H1 (cell line): ENCODE measurements around the gene PTPN21. TPM values are rescaled to one million over a fixed set of nuclear protein-coding genes. Genes with fewer than 3 reads are reported as not detected.

Source experiments
- CTCF ChIA-PET: fragments of 300-600 bp; sonication (Branson Sonifier 250); formaldehyde crosslinking; loops from one replicate; lab custom pipeline; 2021; ENCODE audit not compliant: partially characterized antibody; lab: Charles Lee
- POLR2A ChIA-PET: fragments of 300-600 bp; sonication (Branson Sonifier 250); formaldehyde crosslinking; loops from one replicate; lab custom pipeline; 2021; ENCODE audit warnings: inconsistent platforms; ENCODE audit not compliant: partially characterized antibody; lab: Charles Lee
- DNase-seq, 2 experiments: peaks; one replicate each; pipeline versions ENCODE4 v3.0.0 to v3.0.0-alpha.2; 2010 to 2022; ENCODE audit warnings: low spot score in 2 of 2, low read depth in 1 of 2, mixed read lengths in 1 of 2
- FAIRE-seq: peaks from 2 replicates; lab custom pipeline; 2011; peaks lifted over from hg19 to GRCh38; lab: Jason Lieb, UNC
- H2AFZ ChIP-seq: 2 replicates; pipeline ENCODE4 v1.8.1; 2012; ENCODE audit warnings: low read length, inconsistent platforms
- H2AK5ac ChIP-seq: 2 replicates; pipeline ENCODE4 v1.6.1; 2013; ENCODE audit warnings: low read depth, low read length
- H2BK120ac ChIP-seq: replicated peaks from 2 replicates; pipeline ENCODE3; 2013; ENCODE audit warnings: low read depth, low read length, inconsistent platforms
- H2BK12ac ChIP-seq: 2 replicates; pipeline ENCODE4 v1.6.1; 2013; ENCODE audit warnings: low read depth, low read length
- H2BK15ac ChIP-seq: 2 replicates; pipeline ENCODE4 v1.6.1; 2013; ENCODE audit warnings: low read length
- H2BK20ac ChIP-seq: 2 replicates; pipeline ENCODE4 v1.6.1; 2013; ENCODE audit warnings: low read length
- H2BK5ac ChIP-seq: 2 replicates; pipeline ENCODE4 v1.6.1; 2013; ENCODE audit warnings: low read depth, low read length
- H3K14ac ChIP-seq: 2 replicates; pipeline ENCODE4 v1.6.1; 2013; ENCODE audit warnings: inconsistent platforms; ENCODE audit not compliant: insufficient read length
- H3K18ac ChIP-seq: 2 replicates; pipeline ENCODE4 v1.6.1; 2013; ENCODE audit warnings: low read length; ENCODE audit errors: extremely low read depth
- H3K23ac ChIP-seq: 2 replicates; pipeline ENCODE4 v1.6.1; 2013; ENCODE audit warnings: inconsistent platforms; ENCODE audit not compliant: insufficient read length
- H3K23me2 ChIP-seq: 2 replicates; pipeline ENCODE4 v1.6.1; 2013; ENCODE audit warnings: low read depth, low read length
- H3K27ac ChIP-seq: 2 replicates; pipeline ENCODE4 v1.6.1; 2011; ENCODE audit warnings: low read depth, low read length, inconsistent platforms
- H3K27me3 ChIP-seq, 4 experiments: replicated peaks in 1 of 4; 1 replicate in 1 of 4; 2 replicates in 3 of 4; pipeline versions ENCODE4 v1.6.1 to v1.8.1; 2011 to 2013; ENCODE audit warnings: low read length in 3 of 4, mild to moderate bottlenecking in 3 of 4, inconsistent platforms in 2 of 4, mixed read lengths in 2 of 4, moderate library complexity in 1 of 4; ENCODE audit not compliant: control insufficient read depth in 3 of 4, insufficient read depth in 3 of 4; ENCODE audit errors: extremely low read depth in 1 of 4
- H3K36me3 ChIP-seq, 4 experiments: 2 replicates each; pipeline versions ENCODE4 v1.6.1 to v1.8.1; 2011 to 2013; ENCODE audit warnings: mild to moderate bottlenecking in 4 of 4, low read length in 3 of 4, moderate library complexity in 2 of 4, control low read depth in 1 of 4, inconsistent platforms in 1 of 4; ENCODE audit not compliant: insufficient read depth in 4 of 4, control insufficient read depth in 2 of 4
- H3K4ac ChIP-seq: replicated peaks from 2 replicates; pipeline ENCODE3; 2013; ENCODE audit warnings: low read length, low read depth, mixed read lengths, inconsistent platforms; ENCODE audit not compliant: insufficient read length
- H3K4me1 ChIP-seq, 4 experiments: replicated peaks in 1 of 4; 1 replicate in 1 of 4; 2 replicates in 3 of 4; pipeline versions ENCODE4 v1.6.1 to v1.8.1; 2011 to 2013; ENCODE audit warnings: low read length in 3 of 4, inconsistent platforms in 2 of 4, mixed read lengths in 1 of 4; ENCODE audit not compliant: insufficient read depth in 4 of 4, control insufficient read depth in 3 of 4
- H3K4me2 ChIP-seq, 2 experiments: 2 replicates each; pipeline versions ENCODE4 v1.6.1 to v1.8.1; 2011 to 2013; ENCODE audit warnings: low read depth in 2 of 2, low read length in 2 of 2, control low read depth in 1 of 2, inconsistent platforms in 1 of 2, mild to moderate bottlenecking in 1 of 2; ENCODE audit not compliant: insufficient read depth in 1 of 2
- H3K4me3 ChIP-seq, 4 experiments: fragments of 200-600, 300-600 bp in 1 of 4; sonication (generic), shearing (Covaris generic), sonication (Bioruptor Twin) in 1 of 4; 2 replicates each; pipeline versions ENCODE4 v1.5.1 to v1.8.1; 2011 to 2016; ENCODE audit warnings: low read length in 4 of 4, low read depth in 3 of 4, control low read depth in 2 of 4, inconsistent platforms in 2 of 4, mild to moderate bottlenecking in 2 of 4, mixed read lengths in 1 of 4, moderate library complexity in 1 of 4; ENCODE audit not compliant: insufficient read depth in 2 of 4; ENCODE audit errors: extremely low read depth in 1 of 4
- H3K56ac ChIP-seq: replicated peaks from 2 replicates; pipeline ENCODE3; 2013; ENCODE audit warnings: low read depth, mild to moderate bottlenecking, mixed read lengths, low read length, inconsistent platforms; ENCODE audit not compliant: insufficient read length
- H3K79me1 ChIP-seq: 2 replicates; pipeline ENCODE4 v1.6.1; 2013; ENCODE audit warnings: low read depth, low read length, control low read depth
- H3K79me2 ChIP-seq, 2 experiments: 2 replicates each; pipeline versions ENCODE4 v1.6.1 to v1.8.1; 2012 to 2013; ENCODE audit warnings: low read length in 2 of 2, mild to moderate bottlenecking in 2 of 2, inconsistent platforms in 1 of 2; ENCODE audit not compliant: insufficient read depth in 2 of 2, control insufficient read depth in 1 of 2
- H3K9ac ChIP-seq, 4 experiments: replicated peaks in 1 of 4; 1 replicate in 1 of 4; 2 replicates in 3 of 4; pipeline versions ENCODE4 v1.6.1 to v1.8.1; 2011 to 2013; ENCODE audit warnings: low read depth in 3 of 4, low read length in 3 of 4, control low read depth in 2 of 4, mild to moderate bottlenecking in 2 of 4, moderate library complexity in 2 of 4, inconsistent platforms in 1 of 4; ENCODE audit errors: extremely low read depth in 1 of 4
- H3K9me3 ChIP-seq, 2 experiments: 2 replicates each; pipeline versions ENCODE4 v1.6.1 to v1.8.1; 2012 to 2013; ENCODE audit warnings: mild to moderate bottlenecking in 2 of 2, moderate library complexity in 2 of 2, control low read depth in 1 of 2, inconsistent platforms in 1 of 2, low read depth in 1 of 2, low read length in 1 of 2, mixed read lengths in 1 of 2; ENCODE audit not compliant: insufficient read depth in 2 of 2
- H4K20me1 ChIP-seq, 2 experiments: replicated peaks in 1 of 2; 2 replicates each; pipeline versions ENCODE3 to v1.8.1; 2011 to 2013; ENCODE audit warnings: inconsistent platforms in 2 of 2, low read length in 2 of 2, mild to moderate bottlenecking in 1 of 2; ENCODE audit not compliant: insufficient read depth in 2 of 2, control insufficient read depth in 1 of 2
- H4K5ac ChIP-seq: 2 replicates; pipeline ENCODE4 v1.6.1; 2013; ENCODE audit warnings: low read length, low read depth, mixed read lengths, inconsistent platforms; ENCODE audit not compliant: insufficient read length
- H4K8ac ChIP-seq: 2 replicates; pipeline ENCODE4 v1.8.0; 2013; ENCODE audit warnings: mild to moderate bottlenecking, moderate library complexity, low read length, inconsistent platforms; ENCODE audit not compliant: insufficient read depth; ENCODE audit errors: extremely low read depth
- H4K91ac ChIP-seq: replicated peaks from 2 replicates; pipeline ENCODE3; 2013; ENCODE audit warnings: low read length, mixed read lengths, inconsistent platforms; ENCODE audit not compliant: insufficient read length
- BRCA1 ChIP-seq: IDR thresholded peaks from 2 replicates; pipeline ENCODE4 v1.6.1; 2012; ENCODE audit warnings: low read depth, low read length, improper control_type of control experiment
- EZH2 ChIP-seq: fragments of 200-600 bp; sonication (generic); IDR thresholded peaks from 2 replicates; pipeline ENCODE4 v1.7.1; 2012; ENCODE audit warnings: low read depth, mild to moderate bottlenecking, moderate library complexity, low read length, inconsistent platforms; ENCODE audit not compliant: severe bottlenecking
- FOSL1 ChIP-seq: IDR thresholded peaks from 2 replicates; pipeline ENCODE4 v1.6.1; 2011; ENCODE audit warnings: mild to moderate bottlenecking, low read depth, low read length, moderate library complexity; ENCODE audit not compliant: insufficient read depth
- HDAC2 ChIP-seq, 2 experiments: fragments of 300-600 bp in 1 of 2; sonication (generic) in 1 of 2; IDR thresholded peaks; 2 replicates each; pipeline ENCODE4 v1.6.1; 2011 to 2012; ENCODE audit warnings: low read depth in 2 of 2, low read length in 2 of 2, mild to moderate bottlenecking in 2 of 2, moderate library complexity in 2 of 2, borderline replicate concordance in 1 of 2, inconsistent platforms in 1 of 2
- HDAC6 ChIP-seq: IDR thresholded peaks from one replicate; pipeline ENCODE4 v1.7.1; 2012; ENCODE audit warnings: low read depth, mild to moderate bottlenecking, inconsistent platforms, low read length, moderate library complexity
- JUN ChIP-seq: IDR thresholded peaks from 2 replicates; pipeline ENCODE4 v1.6.1; 2011; ENCODE audit warnings: low read depth, mild to moderate bottlenecking, improper control_type of control experiment, low read length
- RAD21 ChIP-seq, 2 experiments: IDR thresholded peaks in 1 of 2; conservative IDR thresholded peaks in 1 of 2; 2 replicates each; pipeline ENCODE4 v1.6.1; 2011; ENCODE audit warnings: low read depth in 2 of 2, low read length in 2 of 2, improper control_type of control experiment in 1 of 2, inconsistent platforms in 1 of 2, mild to moderate bottlenecking in 1 of 2, moderate library complexity in 1 of 2
- SUZ12 ChIP-seq: fragments of 200-600 bp; sonication (generic); IDR thresholded peaks from 2 replicates; pipeline ENCODE4 v1.6.1; 2012; ENCODE audit warnings: mild to moderate bottlenecking, inconsistent platforms, low read length, moderate library complexity, mixed read lengths
- TAF1 ChIP-seq: IDR thresholded peaks from 2 replicates; pipeline ENCODE4 v1.6.1; 2011; ENCODE audit warnings: mild to moderate bottlenecking, low read depth, low read length
- WGBS, 2 experiments: shearing (Covaris generic) in 1 of 2; methylation state at CpG; one replicate each; pipeline versions ENCODE4 v1.1.6 to v1.1.7; 2013 to 2015; ENCODE audit warnings: low lambda C conversion rate in 2 of 2, mixed read lengths in 2 of 2, inconsistent platforms in 1 of 2, low coverage in 1 of 2, missing lambda C conversion rate in 1 of 2; ENCODE audit not compliant: insufficient replicate concordance in 2 of 2, insufficient coverage in 1 of 2, insufficient read length in 1 of 2; ENCODE audit errors: extremely low coverage in 1 of 2, missing lambda C conversion rate in 1 of 2; 5-methylcytosine and 5-hydroxymethylcytosine counted together
- polyA plus RNA-seq, 7 experiments: library from polyadenylated mRNA; depleted of rRNA in 3 of 7; stranded (reverse) in 5 of 7; unstranded in 2 of 7; fragments of >200 nt in 5 of 7; fragments of 200-250 nt in 2 of 7; gene quantifications; 1 replicate in 5 of 7; 2 replicates in 1 of 7; 4 replicates in 1 of 7; pipeline versions ENCODE4 v1.2.1 to v1.2.3, GENCODE V29; 2011 to 2013; ENCODE audit warnings: missing spikeins in 2 of 7, mixed read lengths in 2 of 7
- total RNA-seq: library from RNA; stranded (reverse); fragmentation: NEBNext Ultra II Directional; extraction: Animal tissue kit (Norgen Biotek cat#: 25700); gene quantifications from 2 replicates; pipeline ENCODE4 v1.2.1, GENCODE V29; 2021

PTPN21 gene
- total and polyA plus RNA-seq, 2 of the 8 experiments (the other 6 are each of a cell fraction or from before 2014, with no cell fraction given), result 6.5 to 16.1 TPM

- Histone ChIP-seq H3K36me3 (peaks cover 0 to 17% (median under 1%) of the 10 kb centered on the region in 4 experiments; a peak in 5 of 8 replicates), H3K14ac (no peak overlapping the region), H3K18ac (no peak overlapping the region), H3K23me2 (no peaks in the 10 kb centered on the region), H3K27me3 (no peaks in the 10 kb centered on the region), H4K8ac (no peak overlapping the region), H3K4ac (no peak overlapping the region), H2BK20ac (no peak overlapping the region), H3K23ac (no peak overlapping the region), H2BK120ac (no peak overlapping the region), H2BK5ac (no peak overlapping the region), H3K56ac (no peak overlapping the region), H3K9me3 (no peaks in the 10 kb centered on the region), H2BK12ac (no peak overlapping the region), H2AFZ (no peak overlapping the region), H3K79me2 (peaks cover 0 to 8% of the 10 kb centered on the region in 2 experiments; a peak in 1 of 4 replicates), H4K5ac (no peak overlapping the region), H3K4me1 (no peaks in the 10 kb centered on the region), H4K20me1 (peaks cover 0 to 2% of the 10 kb centered on the region in 2 experiments), H4K91ac (no peak overlapping the region), H3K4me3 (no peak overlapping the region), H3K27ac (no peak overlapping the region), H2BK15ac (no peak overlapping the region), H3K4me2 (no peak overlapping the region), H3K79me1 (no peaks in the 10 kb centered on the region; the same call in 1 of the 2 replicates), H2AK5ac (no peak overlapping the region), H3K9ac (no peak overlapping the region)
- 92% methylated on average over 6 of the region's 6 CpGs; no CpG with 5 or more reads in 1 of the 2 experiments for WGBS, 2 experiments
- FAIRE-seq (no peak), DNase-seq (no peak)
- CTCF ChIA-PET, result no interaction called here
- TF ChIP-seq TAF1, result no peak
- TF ChIP-seq HDAC2 (IDR thresholded peaks at IDR 0.05; ENCODE audit: borderline replicate concordance in 1 of 2, low read depth in 2 of 2, low read length in 2 of 2), result no peak
- TF ChIP-seq JUN, result no peak
- no peak for TF ChIP-seq BRCA1
- no peak for TF ChIP-seq FOSL1
- TF ChIP-seq SUZ12, result no peak
- TF ChIP-seq HDAC6, result no peak
- TF ChIP-seq RAD21 (IDR thresholded peaks at IDR 0.05 in 1 of 2, conservative IDR thresholded peaks at IDR 0.05 in 1 of 2; ENCODE audit: low read depth in 2 of 2, low read length in 2 of 2), result no peak
- no peak for TF ChIP-seq EZH2
- POLR2A ChIA-PET, result no interaction called here
Measured at GRCh38 chr14:88542857-88543795, 11.7 kb downstream of the PTPN21 start.
